Activated CD4-positive, CD25-positive, alpha-beta regulatory T cell (primary cell): ENCODE results near the gene MPST.

Experiments
- DNase-seq, 4 experiments: peaks; one replicate each; lab custom pipeline; 2025; lab: John Stamatoyannopoulos, UW

Gene MPST

GRCh38 chr22:37044634-37045625, 25.4 kb downstream of the MPST start:
- DNase-seq = no peak

DNA sequence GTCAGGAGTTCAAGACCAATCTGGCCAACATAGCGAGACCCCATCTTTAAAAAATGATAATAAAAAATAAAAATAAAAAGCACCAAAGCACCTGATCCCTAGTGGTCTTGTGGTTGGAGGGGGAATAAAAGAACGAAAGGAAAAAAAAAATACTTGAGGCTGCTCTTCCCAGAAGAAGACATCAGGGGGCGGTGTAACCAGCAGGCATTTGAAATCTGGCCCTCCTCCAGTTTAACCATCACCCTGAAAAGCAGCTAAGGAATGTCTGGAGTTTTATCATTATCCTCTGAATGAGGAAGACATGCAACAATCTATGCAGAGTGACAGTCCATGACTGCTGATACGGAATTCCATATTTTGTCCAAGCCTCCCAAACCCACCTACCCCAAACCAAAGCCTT, 26.4 kb downstream of the MPST start:
- DNase-seq = no peak

DNA sequence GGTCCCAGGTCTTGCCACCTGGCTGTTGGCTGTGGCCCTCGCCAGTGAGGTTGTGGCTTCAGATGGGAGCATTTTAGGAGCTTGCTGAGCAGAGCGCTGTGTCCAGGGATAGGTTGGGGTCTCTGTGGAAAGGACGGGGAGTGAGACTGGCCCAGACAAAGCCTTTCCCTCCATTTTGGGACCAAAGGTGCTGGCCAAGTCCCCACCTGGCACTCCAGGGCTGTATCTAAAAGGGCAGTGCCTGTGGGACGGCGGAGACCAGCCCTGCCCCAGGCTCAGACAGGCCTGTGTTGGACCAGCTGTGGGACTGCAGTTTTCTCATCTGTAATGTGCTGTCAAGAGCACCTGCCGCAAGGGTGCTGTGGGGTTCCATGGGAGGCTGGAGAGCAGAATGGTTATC, 27.0 kb downstream of the MPST start:
- no peak for DNase-seq

DNA sequence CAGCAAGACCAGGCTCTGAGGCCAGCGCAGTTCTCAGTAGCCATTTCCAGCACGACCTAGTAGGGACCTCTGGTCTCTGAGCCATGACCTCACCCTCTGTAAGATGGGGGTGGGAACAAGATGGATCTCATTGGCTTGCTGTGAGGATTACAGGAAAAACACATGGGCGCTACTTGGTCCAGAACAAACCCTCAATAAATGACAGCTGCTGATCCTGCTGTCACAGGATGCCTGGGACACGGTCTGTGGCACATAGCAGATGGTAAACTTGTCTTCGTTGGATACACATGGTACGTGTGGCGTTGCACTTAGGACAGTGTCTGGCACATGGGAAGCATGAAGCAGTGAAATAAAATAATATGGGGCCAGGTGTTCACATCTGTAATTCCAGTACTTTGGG, 27.5 kb downstream of the MPST start:
- DNase-seq = no peak

GRCh38 chr22:37048133-37048532, 28.6 kb downstream of the MPST start:
- DNase-seq = no peak

DNA sequence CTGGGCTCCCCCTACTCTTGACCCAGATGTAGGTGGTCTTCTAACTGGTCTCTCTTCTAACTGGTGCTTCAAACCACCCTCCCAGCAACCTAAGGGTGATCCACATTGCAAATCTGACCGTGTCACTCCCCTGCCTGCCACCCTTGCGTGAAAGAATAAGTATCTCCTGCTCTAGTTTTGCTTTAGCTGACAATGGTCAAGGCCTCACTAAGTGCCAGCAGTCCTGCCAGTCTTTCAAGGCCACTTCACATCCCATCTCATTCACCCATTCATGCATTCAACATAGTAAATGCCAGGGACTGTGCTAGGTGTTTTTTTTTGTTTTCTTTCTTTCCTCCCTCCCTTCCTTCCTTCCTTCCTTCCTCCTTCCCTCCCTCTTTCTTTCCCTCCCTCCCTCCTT, 29.7 kb downstream of the MPST start:
- no peak for DNase-seq

DNA sequence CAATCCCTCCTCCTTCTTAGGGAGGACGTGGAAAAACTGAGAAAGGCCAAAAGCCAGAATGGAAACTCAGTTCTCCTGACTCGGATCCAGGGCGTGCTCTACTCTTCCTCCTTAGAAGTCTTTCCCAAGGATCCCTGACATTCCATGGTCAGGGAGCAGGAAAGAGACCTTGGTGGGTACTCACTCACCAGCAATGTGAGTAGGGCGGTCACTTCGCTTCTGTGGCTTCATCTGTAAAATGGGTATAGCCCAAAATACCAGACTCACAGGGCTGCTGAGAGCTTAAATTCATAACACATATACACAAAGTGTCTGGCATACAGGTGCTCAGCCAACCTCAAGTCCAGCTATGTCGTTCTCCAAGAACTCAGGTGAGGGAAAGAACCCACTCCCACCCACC, 31.4 kb downstream of the MPST start:
- no peak for DNase-seq

GRCh38 chr22:37051391-37052385, 32.1 kb downstream of the MPST start, which contains the start of gene KCTD17:
TSS of gene KCTD17 (plus strand) at chr22:37051742. CDS start at chr22:37051761, 19 bp downstream.
- peak; percentile 54 to 68 (median 62) for DNase-seq

DNA sequence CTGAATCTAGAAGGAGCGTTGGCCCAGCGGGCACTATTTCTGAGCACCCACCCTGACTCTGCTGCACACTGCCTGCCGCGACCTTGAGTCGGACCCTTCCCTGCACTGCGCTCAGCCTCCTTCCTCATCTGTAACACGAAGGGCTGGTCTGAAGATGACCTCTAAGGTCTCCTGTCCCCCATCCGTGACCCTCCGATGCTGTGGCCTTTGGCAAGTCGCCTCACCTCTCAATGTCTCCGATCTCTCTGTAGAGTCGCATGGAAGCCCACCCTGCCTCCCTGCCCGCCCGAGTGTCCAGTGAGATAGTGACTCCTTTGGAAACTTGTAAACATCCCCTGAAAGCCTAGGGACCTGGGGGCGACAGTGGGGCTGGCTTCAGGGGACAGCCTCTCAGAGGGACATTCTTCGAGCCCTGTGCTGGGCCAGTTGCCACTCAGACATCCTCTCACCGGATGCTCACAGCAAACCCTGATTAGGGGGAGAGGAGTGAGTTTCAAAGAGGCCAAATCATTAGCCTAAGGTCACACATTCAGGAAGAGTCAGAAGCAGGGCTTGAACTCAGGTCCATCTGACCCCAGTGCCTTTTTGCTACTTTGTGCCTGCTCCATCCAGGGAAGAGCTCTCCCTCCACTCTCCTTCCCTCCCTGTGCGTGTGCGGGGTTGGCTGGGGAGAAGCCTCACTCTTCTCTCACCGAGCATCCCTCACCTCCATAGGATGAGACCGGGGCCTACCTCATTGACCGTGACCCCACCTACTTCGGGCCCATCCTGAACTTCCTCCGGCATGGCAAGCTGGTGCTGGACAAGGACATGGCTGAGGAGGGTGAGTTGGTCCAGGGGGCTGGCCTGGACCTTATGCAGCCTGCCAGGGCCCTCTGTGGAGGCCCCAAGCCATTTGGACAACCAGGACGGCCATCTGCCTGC, 33.1 kb downstream of the MPST start:
- no peak for DNase-seq

DNA sequence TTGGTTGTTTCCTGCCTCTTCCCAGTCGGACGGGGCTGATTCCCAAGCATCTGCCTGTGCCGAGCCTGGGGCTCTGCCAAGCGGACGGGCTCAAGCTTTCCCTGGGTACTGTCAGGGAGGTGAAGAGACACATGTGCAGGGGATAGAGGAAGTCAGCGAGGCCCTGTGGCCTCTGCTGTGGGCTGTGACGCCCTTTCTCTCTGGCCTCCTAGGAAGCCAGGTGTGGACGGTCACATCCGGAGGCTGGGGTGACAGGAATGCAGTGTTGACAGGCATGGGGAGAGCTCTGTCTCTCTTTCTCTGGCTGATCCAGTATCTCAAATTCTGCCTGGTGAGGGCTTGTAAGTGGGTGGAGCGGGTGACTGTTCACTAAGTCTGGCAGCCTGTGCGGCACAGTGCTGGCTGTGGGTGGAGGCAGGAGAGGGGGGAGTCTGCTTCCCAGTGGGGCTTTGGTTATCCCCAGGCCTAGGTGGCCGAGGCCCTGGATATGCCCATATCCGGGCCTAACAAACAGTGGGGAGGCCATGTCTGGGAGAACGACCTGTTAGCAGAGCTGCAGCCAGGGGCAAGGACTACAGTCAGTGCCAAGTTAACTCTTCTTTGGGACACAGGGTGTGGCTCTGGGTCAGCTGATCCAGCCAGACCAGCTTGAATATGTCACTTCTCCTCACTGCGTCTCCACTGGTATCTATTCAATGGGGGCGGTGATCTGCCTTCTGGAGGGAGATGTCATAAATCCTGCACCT, 33.9 kb downstream of the MPST start:
- DNase-seq = no peak

GRCh38 chr22:37054056-37054395, 34.5 kb downstream of the MPST start:
- DNase-seq = no peak

GRCh38 chr22:37054600-37055365, 35.2 kb downstream of the MPST start:
- no peak for DNase-seq

- DNase-seq = no peak
Observed at GRCh38 chr22:37056246-37056645, 36.7 kb downstream of the MPST start.

GRCh38 chr22:37057226-37057625, 37.7 kb downstream of the MPST start:
- no peak for DNase-seq

GRCh38 chr22:37057796-37058510, 38.4 kb downstream of the MPST start:
- DNase-seq = no peak

DNA sequence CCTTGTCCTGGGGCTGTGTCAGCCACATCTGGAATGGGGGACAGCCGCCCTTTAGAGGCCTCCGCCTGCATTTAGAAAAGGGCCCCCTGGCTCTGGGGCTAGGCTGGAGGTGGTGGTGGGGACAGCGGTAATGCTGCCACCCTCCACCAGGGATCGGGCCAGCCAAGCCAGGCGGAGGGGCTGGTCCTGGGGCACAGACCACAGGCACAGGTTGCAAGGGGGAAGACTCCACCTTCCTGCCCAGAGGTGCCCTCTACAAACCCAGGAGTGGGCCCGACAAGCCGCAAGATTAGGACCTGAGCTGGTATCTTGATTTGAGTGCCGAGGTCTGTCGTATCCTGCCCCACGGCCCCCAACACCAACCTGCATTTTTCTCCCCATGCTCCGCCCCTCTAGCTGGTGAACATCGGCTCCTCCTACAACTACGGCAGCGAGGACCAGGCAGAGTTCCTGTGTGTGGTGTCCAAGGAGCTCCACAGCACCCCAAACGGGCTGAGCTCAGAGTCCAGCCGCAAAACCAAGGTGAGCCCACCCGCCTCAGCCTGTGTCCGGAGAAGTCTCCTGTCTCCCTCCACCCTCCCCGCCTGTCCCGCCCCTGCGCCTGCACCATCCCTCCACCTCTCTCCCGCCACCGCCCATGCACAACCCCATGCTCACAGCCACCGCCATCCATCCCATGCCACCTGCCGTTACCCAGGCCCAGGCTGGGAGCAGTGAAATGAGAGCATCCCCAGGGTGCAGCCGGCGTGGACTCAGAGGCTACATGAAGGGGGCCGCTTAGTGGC, 39.6 kb downstream of the MPST start:
- no peak for DNase-seq

DNA sequence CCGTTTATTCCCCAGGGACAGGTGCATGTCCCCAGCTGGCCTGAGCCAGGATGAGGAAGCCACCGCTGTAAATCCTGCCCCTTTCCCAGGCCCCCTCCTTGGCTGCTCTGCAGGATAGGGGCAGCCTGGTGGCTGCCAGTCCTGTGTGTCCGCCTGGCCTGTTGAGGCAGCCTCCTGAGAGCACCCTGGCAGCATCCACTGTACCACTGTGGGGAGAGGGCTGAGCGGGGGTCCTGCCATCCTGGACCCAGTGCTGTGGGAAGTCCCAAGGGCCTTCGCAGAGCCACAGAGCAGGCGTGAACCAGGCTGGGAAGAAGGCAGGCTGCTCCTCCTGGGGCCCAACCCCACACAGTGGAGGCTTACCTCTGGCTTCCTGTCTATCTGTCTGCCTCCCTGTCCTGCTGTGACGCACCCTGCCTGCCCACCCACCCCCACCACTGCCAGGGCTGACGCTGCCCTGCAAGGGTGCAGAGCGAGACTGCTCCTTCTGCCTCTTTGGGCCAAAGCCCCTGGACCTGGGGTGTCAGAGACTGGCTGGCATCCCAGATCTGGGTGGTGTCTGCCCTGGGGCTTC, 40.4 kb downstream of the MPST start:
- DNase-seq = no peak
